Muscle of back (tissue), 11 donors: ENCODE data around the gene EPHB1. TPM values are rescaled to one million over a fixed set of nuclear protein-coding genes. Genes with fewer than 3 reads are reported as not detected.
"Not testable (repeated sequence)": the region's sequence is repeated elsewhere in the genome, so short reads cannot be mapped to it uniquely, and the experiment has no call there.

Experiments used
- DNase-seq, 3 donors: peaks; one replicate each; pipeline versions ENCODE4 v3.0.0 to v3.0.0-alpha.2; 2013
- polyA plus RNA-seq, 10 donors: library from polyadenylated mRNA; unstranded; fragments of 120-200 nt; gene quantifications; one replicate each; pipeline ENCODE4 v1.2.1, GENCODE V29; 2013; ENCODE audit not compliant: insufficient read length in 10 of 10

Gene EPHB1
- polyA plus RNA-seq, 10 donors, result 21.9 to 44.0 (median 36.0) TPM

DNA sequence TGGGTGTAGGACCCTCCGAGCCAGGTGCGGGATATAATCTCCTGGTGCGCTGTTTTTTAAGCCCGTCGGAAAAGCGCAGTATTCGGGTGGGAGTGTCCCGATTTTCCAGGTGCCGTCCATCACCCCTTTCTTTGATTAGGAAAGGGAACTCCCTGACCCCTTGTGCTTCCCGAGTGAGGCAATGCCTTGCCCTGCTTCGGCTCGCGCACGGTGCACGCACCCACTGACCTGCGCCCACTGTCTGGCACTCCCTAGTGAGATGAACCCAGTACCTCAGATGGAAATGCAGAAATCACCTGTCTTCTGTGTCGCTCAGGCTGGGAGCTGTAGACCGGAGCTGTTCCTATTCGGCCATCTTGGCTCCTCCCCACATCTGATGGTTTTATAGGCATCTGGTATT is 210.6 kb downstream of the EPHB1 start:
- not testable (repeated sequence) for DNase-seq

GRCh38 chr3:135007607-135008006 is 212.5 kb downstream of the EPHB1 start:
- peak in 1 of 3 donors; percentile 28 for DNase-seq

- no peak for DNase-seq
Observed at GRCh38 chr3:135008326-135008725, 213.3 kb downstream of the EPHB1 start.

- DNase-seq, result no peak
Observed at GRCh38 chr3:135009014-135009413, 214.0 kb downstream of the EPHB1 start.

DNA sequence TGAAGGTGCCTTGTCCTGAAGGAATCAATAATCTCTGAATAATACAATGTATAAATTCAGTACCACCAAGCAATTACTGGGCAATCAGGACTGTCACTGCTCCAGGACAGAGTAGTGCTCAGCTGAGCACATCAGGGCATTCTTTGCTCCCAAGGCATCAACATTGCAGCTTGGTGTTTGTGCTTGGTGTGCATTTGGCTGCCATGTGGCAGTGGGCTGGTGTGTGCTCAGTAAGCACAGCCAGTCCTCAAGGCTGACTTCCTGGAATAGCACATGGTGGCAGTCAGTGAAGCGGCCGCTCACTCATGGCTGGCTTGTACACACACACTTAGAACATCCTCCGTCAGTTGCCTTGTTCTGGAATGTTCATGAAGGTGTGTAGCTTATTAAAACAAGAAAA is 217.0 kb downstream of the EPHB1 start:
- no peak for DNase-seq

DNA sequence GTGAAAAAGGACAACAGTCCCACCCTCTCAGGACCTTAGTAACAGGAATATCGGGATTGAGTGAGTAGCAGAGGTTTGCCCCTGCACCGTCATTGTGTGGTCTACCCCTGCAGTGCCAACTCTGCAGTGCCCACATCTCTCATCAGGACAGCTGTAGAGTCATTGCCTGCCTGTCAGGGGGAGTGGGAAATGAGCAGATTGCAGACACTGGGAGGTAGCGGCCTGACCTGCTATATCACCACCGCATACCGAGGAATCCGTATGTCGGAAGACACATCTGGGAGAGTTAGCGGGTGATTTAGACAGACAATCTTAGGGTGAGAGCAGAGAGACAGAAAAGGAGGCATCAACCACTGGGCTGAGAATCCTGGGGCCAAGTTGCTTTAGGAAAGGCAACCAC is 218.1 kb downstream of the EPHB1 start:
- no peak for DNase-seq

DNA sequence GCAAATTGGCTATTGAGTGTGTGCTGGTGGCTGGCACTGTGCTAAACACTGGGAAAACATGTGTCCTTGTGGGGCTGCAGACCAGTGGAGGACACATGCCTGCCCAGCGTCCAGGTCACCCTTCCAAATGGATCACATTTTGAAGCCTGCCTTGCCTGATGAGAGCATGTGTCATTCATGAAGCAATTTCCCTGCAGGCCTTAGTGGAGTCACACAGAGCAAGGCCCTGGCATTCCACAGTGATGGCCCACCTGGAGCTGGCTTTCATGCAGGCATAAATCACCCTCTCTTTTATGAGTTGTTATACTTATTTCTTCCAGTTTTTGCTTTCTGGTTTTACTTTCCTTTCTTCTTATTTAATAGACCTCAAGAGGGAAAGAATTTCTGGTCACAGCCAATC is 219.5 kb downstream of the EPHB1 start:
- DNase-seq, result no peak

GRCh38 chr3:135017003-135017893 is 222.2 kb downstream of the EPHB1 start:
- DNase-seq, result no peak

DNA sequence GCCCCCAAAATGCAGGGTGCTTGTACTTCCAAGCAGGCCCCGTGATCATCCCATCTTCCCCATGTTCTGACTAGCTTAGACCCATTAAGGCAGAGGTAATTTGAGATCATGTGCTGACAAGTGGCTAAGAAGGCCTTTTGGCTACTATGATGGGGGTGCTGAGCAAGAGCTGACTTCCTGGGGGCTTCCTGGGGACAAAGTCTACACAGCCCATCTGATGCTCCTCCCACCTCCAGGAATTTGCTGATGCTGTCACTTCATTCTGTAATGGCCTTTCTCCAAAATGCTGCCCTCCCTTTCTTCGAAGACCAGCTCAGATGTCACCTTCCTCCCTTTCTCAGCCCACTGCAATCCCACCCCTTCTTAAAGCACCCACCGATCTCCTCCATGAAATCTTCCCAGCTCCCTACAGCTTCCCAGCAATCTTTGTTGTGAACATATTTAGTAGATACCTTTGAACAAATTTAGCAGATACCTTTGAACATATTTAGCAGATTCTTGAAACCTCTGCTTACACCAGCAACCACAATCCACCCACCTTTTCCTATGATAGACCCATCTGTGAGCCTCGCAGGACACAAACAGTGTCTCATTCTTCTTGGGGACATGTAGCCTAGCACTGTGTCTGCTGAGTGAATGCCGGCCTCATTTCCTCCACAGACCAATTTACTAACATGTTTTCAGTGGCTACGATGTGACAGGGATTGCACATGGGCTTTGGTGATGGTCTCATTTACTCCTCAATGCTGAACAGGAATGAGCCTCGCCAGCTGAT is 223.3 kb downstream of the EPHB1 start:
- DNase-seq, result no peak

DNA sequence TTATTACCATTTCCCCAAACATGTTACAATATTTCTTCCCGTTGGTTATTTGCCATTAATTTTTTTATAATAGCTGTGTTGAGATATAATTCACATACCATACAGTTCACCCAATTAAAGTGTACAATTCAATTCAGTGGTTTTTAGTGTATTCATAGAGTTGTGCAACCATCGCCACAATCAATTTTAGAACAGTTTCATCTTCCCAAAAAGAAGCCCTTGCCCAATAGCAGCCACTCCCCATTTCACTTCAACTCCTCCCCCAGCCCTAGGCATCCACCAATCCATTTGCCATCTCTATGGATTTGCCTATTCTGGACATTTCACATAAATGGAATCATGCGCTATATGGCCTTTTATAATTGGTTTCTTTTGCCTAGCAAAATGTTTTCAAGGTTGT is 225.1 kb downstream of the EPHB1 start:
- no peak for DNase-seq

GRCh38 chr3:135023996-135024658 is 229.1 kb downstream of the EPHB1 start:
- DNase-seq, result no peak

- not testable (repeated sequence) for DNase-seq
Observed at GRCh38 chr3:135030768-135031615, 235.9 kb downstream of the EPHB1 start.

DNA sequence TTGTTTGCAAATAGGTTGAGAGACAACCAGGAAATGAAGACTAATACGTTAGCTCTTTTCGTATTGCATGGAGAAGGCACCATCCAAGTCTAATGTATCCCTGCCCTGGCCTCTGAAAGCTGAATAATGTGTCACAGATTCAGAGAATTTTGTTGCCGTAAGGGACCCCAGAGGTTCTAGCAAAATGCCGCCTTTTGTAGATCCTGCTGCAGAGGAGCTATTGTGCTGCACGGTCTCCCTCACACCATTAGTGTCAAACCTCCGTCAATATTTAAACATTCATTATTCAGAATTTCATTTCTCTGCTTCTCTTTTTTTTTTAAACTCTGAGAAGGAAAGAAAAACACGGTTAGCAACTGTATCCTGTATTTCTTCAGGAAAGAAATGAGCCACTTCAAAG is 238.7 kb downstream of the EPHB1 start:
- DNase-seq, result no peak

GRCh38 chr3:135034291-135034768 is 239.3 kb downstream of the EPHB1 start:
- DNase-seq, result peak in 1 of 3 donors; percentile 1

DNA sequence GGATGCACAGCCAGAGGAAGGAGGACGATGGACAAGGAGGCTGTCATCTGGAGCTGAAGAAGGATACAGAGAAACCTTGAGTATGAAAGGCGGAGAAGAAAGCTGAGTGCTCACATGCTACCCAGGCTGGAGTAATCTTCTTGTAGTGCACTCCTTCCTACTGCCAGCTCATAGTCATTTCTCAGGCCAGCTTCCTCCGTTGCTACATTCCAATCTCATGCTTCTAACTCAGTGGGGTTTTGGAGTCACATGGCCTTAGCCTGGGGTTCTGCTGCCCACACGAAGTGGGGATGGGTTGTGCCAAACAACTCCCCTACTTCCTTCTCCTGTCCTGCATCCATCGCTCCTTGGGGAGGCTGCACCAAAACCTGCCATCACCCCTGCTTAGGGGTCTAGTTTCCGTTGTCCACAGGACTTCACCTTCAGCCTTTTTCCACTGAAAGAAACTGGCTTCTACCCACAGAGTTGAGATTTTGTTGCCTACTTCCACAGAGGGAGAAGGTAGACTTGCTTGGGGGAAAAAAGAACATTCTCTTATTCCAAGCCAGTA is 239.9 kb downstream of the EPHB1 start:
- no peak for DNase-seq

- DNase-seq, result no peak
Observed at GRCh38 chr3:135038186-135038585, 243.1 kb downstream of the EPHB1 start.

DNA sequence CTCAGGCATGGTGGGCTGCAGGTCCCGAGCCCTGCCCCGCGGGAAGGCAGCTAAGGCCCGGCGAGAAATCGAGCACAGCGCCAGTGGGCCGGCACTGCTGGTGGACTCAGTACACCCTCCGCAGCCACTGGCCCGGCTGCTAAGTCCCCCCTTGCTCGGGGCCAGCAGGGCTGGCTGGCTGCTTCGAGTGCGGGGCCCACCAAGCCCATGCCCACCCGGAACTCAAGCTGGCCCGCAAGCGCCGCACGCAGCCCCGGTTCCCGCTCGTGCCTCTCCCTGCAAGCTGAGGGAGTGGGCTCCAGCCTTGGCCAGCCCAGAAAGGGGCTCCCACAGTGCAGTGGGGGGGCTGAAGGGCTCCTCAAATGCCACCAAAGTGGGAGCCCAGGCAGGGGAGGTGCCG is 244.5 kb downstream of the EPHB1 start:
- not testable (repeated sequence) for DNase-seq

DNA sequence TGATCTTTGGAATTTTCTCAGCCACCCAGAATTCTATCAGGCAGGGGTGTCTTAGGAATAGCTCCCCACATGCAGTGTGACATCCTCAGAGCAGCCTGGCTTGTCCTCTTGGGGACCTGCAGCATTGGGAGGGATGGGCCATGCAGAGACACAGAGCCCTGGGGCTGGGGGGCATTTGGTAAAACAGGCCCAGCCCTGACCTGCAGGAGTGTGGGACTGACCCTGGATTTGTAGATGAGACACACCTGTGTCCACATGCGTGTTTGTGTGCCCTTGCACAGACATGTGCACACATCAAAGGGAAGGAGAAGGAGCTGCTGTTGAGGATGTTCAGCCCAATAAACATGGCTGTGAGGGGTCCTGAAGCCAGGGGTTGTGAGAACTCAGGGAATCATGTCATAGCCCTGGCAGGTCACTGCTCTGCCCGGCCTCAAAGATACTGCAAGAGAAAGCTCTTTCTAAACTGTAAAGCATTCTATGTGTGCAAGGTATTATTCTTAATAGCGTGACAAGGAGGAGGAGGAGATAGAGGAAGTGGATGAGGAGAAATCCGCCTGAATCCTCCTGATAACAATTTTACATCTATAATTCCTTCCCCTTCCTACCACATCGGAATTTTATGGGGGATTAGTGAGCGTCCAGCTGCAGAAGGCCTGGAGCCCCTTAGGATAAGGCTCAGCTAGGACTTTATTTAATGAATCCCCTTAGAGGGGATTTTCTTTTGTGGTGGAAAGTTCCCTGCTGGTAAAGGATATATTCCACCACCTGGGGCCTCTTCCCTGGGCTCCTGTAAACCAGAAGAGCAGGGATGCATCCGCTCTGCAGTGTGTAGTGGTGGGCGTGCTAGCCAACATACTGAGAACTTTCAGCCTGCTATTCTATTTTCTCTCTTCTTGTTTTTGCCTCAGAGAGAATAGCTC is 245.5 kb downstream of the EPHB1 start:
- no peak for DNase-seq

DNA sequence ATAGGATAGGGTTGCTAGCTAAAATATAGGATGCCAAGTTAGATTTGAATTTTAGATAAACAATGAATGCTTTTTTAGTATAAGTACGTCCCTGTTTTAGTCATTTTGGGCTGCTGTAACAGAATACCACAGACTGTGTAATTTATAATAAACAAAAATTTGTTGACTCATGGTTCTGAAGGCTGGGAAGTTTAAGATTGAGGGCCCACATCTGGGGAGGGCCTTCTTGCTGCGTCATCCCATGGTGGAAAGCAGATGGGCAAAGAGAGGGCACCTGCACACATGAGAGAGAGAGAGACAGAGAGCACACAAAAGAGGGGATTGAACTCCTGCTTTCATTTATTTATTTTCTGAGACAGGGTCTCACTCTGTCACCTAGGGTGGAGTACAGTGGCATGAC is 246.5 kb downstream of the EPHB1 start:
- no peak for DNase-seq

DNA sequence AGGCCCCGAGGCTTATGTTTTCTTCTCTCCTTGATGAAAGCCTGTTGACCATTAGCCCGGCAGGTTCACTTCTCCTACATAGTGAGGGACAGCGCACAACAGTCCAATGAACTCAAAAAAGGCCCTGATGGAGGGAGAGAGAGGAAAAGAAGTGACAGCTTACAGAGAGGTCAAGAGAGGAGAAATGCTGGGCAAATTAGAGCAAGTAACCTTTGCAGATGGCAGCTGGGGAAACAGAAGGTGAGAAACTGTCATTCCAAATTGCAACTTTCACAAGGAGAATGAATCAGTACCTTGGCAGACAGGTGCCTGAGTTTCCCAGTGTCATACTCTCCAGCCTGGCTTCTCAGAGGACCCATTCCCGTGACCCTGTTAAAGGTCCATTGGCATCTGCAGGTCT is 252.0 kb downstream of the EPHB1 start:
- DNase-seq, result no peak
